BE2C (cell line): ENCODE results near the gene COPG2.
"Not testable (repeated sequence)": the region's sequence is repeated elsewhere in the genome, so short reads cannot be mapped to it uniquely, and the experiment has no call there.

Experiments used
- DNase-seq: peaks from one replicate; pipeline ENCODE4 v3.0.0-alpha.2; 2020
- H3K27me3 ChIP-seq: fragments of 250-450 bp; sonication (Bioruptor Pico); 2 replicates; pipeline ENCODE4 v1.5.1; 2020; ENCODE audit warnings: mild to moderate bottlenecking
- H3K36me3 ChIP-seq: fragments of 250-450 bp; sonication (Bioruptor Pico); 2 replicates; pipeline ENCODE4 v1.5.1; 2020; ENCODE audit warnings: mild to moderate bottlenecking
- H3K4me1 ChIP-seq: fragments of 250-450 bp; sonication (Bioruptor Pico); 2 replicates; pipeline ENCODE4 v1.5.1; 2020
- H3K4me3 ChIP-seq: 2 replicates; pipeline ENCODE4 v1.5.1; 2011; ENCODE audit warnings: low read depth, low read length
- H3K9me3 ChIP-seq: fragments of 250-450 bp; sonication (Bioruptor Pico); 2 replicates; pipeline ENCODE4 v1.5.1; 2020
- CTCF ChIP-seq: IDR thresholded peaks from 2 replicates; pipeline ENCODE4 v1.5.1; 2012; ENCODE audit warnings: mild to moderate bottlenecking, low read depth, low read length

COPG2 gene

DNA sequence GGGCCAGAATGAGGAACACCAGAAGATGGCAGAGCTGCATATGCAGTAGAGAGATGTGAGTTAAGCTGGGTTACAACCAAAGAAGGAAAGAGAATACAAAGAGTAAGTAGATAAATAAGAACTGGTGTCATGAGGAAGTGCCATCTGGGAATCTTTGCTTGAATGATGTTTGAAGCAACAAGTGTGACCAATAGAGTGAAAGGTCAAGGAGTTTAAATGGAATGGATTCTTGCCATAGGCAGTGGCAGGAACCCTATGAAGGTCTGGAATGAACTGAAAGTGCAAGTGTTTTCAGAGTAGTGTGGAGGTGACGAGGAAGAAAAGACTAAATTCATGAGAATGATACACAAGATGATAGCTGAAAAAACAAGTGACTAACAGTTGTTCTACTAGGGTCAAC is 155.1 kb downstream of the COPG2 start:
- DNase-seq: no peak
- H3K9me3 ChIP-seq: no peaks in the 10 kb centered on the region
- TF ChIP-seq CTCF: no peak
- no peaks in the 10 kb centered on the region for H3K36me3 ChIP-seq
- H3K4me1 ChIP-seq: no peaks in the 10 kb centered on the region
- no peak overlapping the region for H3K4me3 ChIP-seq
- H3K27me3 ChIP-seq: no peaks in the 10 kb centered on the region

GRCh38 chr7:130512038-130512437 is 156.5 kb downstream of the COPG2 start:
- not testable (repeated sequence) for H3K4me1 ChIP-seq, H3K9me3 ChIP-seq, DNase-seq, H3K36me3 ChIP-seq, H3K27me3 ChIP-seq, H3K4me3 ChIP-seq

DNA sequence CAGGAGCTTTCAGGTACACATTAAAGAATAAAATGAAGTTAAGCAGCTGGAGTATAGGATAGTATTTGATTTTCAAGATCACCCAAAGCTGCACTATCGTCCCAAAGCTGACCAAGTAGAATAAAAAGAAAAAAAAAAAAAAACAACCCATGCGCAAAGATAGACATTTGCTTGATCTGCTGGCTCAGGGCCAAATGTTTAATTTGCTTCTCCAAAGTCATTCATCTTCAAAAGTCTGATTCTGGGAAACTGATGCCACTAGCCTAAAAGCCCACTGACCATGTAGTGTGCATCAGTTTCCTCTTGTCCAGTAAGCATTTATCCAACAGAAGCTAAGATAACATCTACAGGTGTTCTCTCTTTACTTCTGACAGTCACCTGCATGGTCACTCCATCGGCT is 162.2 kb downstream of the COPG2 start:
- Histone ChIP-seq H3K27me3 (no peaks in the 10 kb centered on the region), H3K4me3 (no peak overlapping the region), H3K36me3 (no peaks in the 10 kb centered on the region), H3K9me3 (no peaks in the 10 kb centered on the region), H3K4me1 (no peaks in the 10 kb centered on the region)
- DNase-seq: no peak
- TF ChIP-seq CTCF: no peak

- H3K9me3 ChIP-seq: no peaks in the 10 kb centered on the region
- H3K27me3 ChIP-seq: no peaks in the 10 kb centered on the region
- no peaks in the 10 kb centered on the region for H3K36me3 ChIP-seq
- no peak for TF ChIP-seq CTCF
- H3K4me3 ChIP-seq: no peak overlapping the region
- DNase-seq: no peak
- H3K4me1 ChIP-seq: no peaks in the 10 kb centered on the region
Measured at GRCh38 chr7:130505753-130506152, 162.8 kb downstream of the COPG2 start.

- H3K9me3 ChIP-seq: no peaks in the 10 kb centered on the region
- H3K4me3 ChIP-seq: no peak overlapping the region
- no peaks in the 10 kb centered on the region for H3K27me3 ChIP-seq
- no peaks in the 10 kb centered on the region for H3K36me3 ChIP-seq
- no peak for DNase-seq
- no peaks in the 10 kb centered on the region for H3K4me1 ChIP-seq
- no peak for TF ChIP-seq CTCF
Measured at GRCh38 chr7:130500910-130501309, 167.6 kb downstream of the COPG2 start.

- Histone ChIP-seq H3K36me3 (no peaks in the 10 kb centered on the region), H3K4me1 (no peaks in the 10 kb centered on the region), H3K4me3 (no peak overlapping the region), H3K9me3 (no peaks in the 10 kb centered on the region), H3K27me3 (no peaks in the 10 kb centered on the region)
- DNase-seq: peak; percentile 13
- TF ChIP-seq CTCF: no peak
Measured at GRCh38 chr7:130500463-130500862, 168.1 kb downstream of the COPG2 start.

DNA sequence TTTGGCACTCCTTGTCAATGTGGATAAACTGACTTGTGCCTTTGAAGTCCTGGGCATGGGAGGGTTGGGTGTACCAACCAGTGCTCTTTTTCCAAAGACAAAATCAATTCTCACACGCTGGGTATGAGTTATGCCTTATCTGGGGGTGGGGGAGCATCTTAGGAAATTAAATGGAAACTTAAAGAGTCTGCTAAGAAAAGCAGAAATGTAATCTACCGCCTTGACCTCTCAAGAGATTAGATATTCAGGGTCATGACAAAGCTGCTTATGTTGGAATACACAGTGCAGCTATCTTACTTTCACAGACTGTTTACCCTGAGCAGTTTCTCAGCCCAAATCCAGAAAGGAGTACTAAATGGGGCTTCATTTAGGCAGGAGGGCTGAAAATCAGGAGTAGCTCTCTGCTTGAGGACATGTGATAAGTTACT is 174.1 kb downstream of the COPG2 start:
- Histone ChIP-seq H3K4me3 (no peak overlapping the region), H3K27me3 (peaks cover 36% of the 10 kb centered on the region), H3K36me3 (no peaks in the 10 kb centered on the region), H3K9me3 (no peaks in the 10 kb centered on the region), H3K4me1 (no peaks in the 10 kb centered on the region)
- no peak for TF ChIP-seq CTCF
- no peak for DNase-seq
